GM18505 (cell line): ENCODE data around the gene ABCA3.
"Not testable (repeated sequence)": the region's sequence is repeated elsewhere in the genome, so short reads cannot be mapped to it uniquely, and the experiment has no call there.

Experiments used
- ATAC-seq: cut with Tn5 transposase; IDR thresholded peaks from one replicate; pipeline ENCODE4 v1.9.1; 2021; ENCODE audit not compliant: unreplicated experiment
- POLR2A ChIP-seq: IDR thresholded peaks from 4 replicates; pipeline ENCODE4 v1.6.1; 2011; ENCODE audit warnings: borderline replicate concordance; ENCODE audit not compliant: insufficient read depth, insufficient read length; ENCODE audit errors: extremely low read depth

ABCA3 gene

DNA sequence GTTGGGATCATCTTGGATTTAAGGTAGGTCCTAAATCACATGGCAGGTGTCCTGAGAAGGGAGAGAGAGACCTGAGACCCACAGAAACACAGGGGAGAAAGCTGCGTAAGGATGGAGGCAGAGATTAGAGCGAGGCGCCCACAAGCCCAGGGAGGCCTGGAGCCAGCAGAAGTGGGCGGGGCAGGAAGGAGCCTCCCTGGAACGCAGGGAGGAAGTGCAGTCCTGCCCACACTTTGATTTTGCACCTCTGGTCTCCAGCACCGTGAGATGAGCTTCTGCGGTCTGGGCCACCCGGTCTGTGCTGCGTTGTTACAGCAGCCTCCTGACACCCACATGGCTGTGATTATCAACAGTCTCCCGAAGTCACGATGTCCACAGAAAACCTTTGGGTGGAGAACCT lies 97.9 kb downstream of the ABCA3 start:
- no peak for ATAC-seq
- no peak for TF ChIP-seq POLR2A

DNA sequence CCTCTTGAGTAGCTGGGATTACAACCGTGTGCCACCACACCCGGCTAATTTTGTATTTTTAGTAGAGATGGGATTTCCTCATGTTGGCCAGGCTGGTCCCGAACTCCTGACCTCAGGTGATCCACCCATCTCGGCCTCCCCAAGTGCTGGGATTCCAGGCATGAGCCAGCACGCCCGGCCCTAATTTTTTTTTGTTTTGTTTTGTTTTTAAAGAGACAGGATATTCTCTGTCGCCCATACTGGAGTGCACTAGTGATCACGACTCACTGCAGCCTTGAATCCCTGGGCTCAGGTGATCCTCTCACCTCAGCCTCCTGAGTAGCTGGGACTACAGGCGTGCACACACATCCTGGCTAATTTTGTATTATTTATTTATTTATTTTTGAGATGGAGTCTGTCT lies 100.2 kb downstream of the ABCA3 start:
- ATAC-seq = not testable (repeated sequence)

DNA sequence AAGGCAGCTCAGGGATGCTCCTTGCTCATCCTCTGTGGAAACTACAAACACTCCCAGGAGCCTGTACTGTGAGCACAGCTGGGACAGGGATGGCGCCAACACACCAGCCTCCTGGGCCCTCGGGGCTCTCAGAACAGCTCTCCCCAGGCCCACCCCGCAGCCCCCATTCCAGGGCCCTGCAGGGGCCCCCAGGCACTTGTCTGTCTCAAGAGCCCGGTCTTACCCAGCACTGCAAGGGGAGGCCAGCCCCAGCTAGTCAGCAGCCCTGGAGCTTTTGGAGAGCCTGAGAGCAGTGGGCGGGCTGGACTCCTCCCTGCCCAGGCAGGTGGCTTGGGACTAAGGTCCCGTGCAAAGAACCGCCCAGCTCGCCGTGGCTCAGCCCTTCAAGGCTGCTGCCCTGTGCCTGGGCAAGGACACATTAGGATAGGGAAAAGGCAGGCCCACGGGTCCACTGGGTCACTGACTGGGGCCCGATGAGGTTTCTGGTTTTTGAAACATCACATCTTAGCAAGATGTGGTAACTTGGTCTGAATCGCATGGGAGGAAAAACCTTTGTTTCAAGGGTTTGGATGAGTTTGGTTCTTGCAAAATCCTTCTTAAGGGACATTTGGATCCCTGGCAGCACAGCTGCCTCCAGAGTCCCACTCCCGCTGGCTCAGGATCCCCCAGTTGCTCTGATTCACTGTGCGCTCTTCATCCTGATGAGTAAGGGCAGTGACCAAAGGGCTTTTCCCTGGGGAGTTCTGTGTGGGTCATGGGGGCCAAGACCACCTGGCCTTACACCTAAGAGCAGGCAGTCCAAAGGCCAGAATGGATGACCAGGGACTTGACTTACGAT lies 101.5 kb downstream of the ABCA3 start:
- peak; percentile 4 for TF ChIP-seq POLR2A
- no peak for ATAC-seq

DNA sequence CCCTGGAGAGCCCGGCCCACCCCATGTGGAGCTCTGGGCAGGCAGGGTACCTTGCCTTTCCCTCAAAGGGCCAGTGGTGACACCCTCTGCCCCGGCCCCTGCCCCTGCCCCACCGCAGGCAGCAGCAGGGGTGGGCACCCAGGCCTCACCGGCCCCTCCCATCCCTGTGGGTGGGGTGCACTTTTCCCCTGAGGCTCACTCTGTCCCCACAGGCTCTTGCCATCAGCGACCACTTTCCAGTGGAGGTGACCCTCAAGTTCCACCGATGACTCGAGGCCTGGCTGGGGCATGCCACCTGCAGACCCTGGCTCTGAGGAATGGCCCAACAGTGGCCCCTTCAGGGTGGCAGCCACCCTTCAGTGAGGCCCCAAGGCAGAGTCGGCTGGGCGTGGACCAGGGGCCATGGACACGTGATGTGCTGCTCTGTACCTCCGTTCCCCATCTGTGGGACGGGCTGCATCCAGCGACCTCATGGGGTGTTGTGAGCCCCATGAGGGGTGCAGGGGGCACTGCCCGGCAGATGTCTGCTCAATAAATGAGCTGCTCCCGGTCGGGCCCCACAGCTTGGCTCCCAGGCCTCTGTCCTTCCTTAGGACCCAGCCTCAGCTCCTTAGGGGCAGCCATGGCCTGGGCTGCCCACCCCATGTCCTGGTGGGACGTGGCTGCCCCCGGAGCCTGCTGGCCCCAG lies 102.2 kb downstream of the ABCA3 start:
- TF ChIP-seq POLR2A = peak; percentile 7

DNA sequence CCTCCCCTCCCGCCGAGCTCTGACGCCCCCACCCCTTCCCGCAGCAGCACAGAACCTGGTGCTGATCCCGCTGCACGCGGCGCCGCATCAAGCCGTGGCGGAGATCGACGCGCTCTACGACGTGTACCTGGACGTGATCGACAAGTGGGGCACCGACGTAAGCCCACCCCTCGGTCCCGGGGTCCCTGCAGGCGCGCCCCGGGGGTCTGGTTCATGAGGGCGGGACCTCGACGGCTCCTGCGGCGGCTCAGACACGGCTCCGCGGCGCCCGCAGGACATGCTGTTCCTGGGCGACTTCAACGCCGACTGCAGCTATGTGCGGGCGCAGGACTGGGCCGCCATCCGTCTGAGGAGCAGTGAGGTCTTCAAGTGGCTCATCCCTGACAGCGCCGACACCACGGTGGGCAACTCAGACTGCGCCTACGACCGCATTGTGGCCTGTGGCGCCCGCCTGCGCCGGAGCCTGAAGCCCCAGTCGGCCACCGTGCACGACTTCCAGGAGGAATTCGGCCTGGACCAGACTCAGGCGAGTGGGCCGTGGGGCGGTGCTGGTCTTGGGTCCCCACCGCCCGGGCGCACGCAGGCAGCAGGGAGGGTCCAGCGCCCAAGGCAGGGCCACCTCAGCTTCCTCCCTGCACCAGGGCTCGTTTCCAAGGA lies 102.9 kb downstream of the ABCA3 start:
- no peak for ATAC-seq
- no peak for TF ChIP-seq POLR2A

More for the DNA sequence above, 102.2 kb downstream of the ABCA3 start:
- ATAC-seq = no peak

DNA sequence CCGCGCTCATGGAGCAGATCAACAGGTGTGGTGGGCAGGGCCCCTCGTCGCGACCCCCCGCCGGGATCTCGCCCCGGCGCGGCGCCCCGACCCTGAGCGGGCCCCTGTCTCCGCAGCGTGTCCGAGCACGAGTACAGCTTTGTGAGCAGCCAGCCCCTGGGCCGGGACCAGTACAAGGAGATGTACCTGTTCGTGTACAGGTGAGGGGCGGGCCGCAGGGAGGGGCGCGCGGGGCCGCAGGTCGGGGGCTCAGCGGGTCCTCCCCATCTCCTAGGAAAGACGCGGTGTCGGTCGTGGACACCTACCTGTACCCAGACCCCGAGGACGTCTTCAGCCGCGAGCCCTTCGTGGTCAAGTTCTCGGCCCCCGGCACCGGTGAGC lies 103.4 kb downstream of the ABCA3 start:
- TF ChIP-seq POLR2A = no peak
- ATAC-seq = no peak

DNA sequence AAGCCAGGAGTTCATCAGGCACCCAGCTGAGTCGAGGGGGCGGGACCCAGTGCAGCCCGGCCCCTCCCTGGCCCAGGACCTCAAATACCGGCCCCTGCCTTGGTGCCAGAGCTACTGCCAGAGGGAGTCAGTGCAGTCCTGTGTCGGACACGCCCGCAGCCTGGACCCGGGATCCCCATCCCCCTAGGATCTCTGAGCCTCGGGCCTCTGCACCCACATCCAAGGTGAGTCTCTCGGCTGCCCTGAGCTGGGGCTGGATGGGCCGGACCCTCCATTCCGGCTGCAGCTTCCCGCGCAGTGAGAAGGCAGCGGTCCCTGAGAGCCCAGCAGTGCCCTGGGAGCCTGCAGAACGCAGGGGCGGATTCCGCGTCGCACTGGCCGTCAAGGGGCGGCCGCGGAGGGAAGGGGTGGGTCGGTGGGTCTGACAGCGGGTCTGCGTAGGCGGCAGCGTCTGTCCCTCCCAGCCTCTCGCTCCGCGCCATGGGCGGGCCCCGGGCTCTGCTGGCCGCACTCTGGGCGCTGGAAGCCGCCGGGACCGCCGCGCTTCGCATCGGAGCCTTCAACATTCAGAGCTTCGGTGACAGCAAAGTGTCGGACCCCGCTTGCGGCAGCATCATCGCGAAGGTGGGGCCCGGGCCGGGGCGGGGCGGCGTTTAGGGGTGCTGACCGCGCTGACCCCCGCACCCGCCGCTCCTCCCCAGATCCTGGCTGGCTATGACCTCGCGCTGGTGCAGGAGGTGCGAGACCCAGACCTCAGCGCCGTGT lies 104.0 kb downstream of the ABCA3 start, which contains the start of gene DNASE1L2:
Gene DNASE1L2, plus strand, starts transcription at position 108 of the 765 bp plus-strand sequence. Its CDS starts 373 bp downstream, at position 481.
- TF ChIP-seq POLR2A = no peak
- no peak for ATAC-seq

DNA sequence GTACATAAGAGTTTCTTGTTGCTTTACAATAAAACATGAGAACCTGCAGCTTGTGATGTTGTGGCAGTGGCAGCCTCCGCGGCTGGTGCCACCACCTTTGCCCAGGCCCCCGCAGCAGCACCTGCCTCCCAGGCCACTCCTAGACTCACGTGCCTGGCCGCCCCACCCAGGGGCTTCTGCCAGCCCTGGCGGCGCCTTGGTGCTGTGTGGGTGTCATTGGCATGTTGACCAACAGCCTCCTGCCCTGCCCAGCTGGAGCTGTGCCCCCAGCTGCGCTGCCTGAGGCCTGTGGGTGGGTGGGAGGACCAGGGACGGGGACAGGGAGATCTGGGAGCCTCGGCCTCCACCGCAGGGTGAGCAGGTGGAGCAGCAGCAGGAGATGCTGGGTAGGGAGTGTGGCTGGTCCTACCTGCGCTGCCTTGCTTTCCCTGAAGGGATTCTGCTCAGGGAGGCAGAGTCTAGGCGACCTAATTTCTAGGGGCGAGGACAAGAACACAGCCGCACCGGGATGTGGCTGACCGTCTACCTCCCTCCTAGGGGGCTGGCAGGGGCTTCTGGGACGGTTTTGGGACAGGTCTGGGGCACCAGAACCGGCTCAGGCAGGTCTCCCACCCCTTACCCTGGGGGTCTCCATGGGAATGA lies 104.7 kb downstream of the ABCA3 start:
- ATAC-seq = no peak
- TF ChIP-seq POLR2A = no peak

DNA sequence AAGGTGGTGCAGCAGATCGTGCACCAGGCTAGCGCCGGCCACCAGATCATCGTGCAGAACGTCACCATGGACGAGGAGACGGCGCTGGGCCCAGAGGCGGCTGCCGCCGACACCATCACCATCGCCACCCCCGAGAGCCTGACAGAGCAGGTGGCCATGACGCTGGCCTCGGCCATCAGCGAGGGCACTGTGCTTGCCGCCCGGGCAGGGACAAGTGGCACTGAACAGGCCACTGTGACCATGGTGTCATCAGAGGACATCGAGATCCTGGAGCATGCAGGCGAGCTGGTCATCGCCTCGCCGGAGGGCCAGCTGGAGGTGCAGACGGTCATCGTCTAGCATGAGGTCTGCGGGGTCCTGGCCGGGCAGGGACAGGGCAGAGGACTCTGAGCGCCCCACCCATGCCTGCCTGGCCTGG lies 105.3 kb downstream of the ABCA3 start:
- no peak for ATAC-seq
- TF ChIP-seq POLR2A = no peak

DNA sequence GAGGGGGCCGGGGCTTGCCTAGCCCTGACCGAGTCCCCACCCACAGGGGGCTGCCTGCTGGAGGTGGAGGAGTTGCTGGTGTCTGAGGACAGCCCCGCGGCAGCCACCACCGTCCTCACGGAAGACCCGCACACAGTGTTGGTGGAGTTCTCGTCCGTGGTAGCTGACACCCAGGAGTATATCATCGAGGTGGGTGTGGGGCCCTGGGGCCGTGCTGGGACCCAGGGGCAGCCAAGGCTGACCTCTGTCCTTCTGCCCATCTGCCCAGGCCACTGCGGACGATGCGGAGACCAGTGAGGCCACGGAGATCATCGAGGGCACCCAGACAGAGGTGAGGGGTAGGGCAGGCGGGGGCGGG lies 105.7 kb downstream of the ABCA3 start:
- ATAC-seq = no peak
- no peak for TF ChIP-seq POLR2A

DNA sequence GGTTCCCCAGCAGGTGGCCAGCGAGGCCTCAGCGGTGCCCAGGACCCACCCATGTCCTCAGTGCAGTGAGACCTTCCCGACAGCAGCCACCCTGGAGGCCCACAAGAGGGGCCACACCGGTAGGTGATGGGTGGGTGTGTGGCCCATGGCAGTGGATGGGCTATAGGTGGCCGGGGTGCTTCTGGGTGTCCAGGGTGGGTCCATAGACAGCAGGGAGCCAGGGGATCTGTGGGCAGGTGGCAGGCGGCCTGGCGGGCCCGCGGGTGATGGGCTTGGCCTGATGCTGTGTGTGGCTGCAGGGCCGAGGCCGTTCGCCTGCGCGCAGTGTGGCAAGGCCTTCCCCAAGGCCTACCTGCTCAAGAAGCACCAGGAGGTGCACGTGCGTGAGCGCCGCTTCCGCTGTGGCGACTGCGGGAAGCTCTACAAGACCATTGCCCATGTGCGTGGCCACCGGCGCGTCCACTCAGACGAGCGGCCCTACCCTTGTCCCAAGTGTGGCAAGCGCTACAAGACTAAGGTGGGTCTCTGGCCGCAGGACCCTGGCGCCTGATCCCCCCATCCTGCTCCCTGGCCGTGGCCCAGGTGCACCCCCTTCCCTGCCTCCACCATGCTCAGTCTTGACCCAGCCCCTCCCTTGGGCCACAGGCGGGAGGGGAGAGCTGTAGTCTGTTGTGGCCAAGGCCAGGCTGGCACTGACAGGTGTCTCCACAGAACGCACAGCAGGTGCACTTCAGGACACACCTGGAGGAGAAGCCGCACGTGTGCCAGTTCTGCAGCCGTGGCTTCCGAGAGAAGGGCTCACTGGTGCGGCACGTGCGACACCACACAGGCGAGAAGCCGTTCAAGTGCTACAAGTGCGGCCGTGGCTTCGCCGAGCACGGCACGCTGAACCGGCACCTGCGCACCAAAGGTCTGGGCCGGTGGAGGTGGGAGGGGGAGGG lies 106.4 kb downstream of the ABCA3 start:
- no peak for TF ChIP-seq POLR2A
- no peak for ATAC-seq
